Right lobe of liver (tissue), 6 donors: ENCODE measurements around the gene TECPR1. TPM values are rescaled to one million over a fixed set of nuclear protein-coding genes. Genes with fewer than 3 reads are reported as not detected.

Source experiments
- ATAC-seq, 4 donors: fragments of 200-7000 bp; cut with Tn5 transposase; one replicate each; pipeline ENCODE4 v1.9.1; 2020; ENCODE audit warnings: mild to moderate bottlenecking in 4 of 4, moderate library complexity in 4 of 4
- DNase-seq, 3 donors: peaks; one replicate each; pipeline ENCODE4 v3.0.0-alpha.2; 2020
- H3K27ac ChIP-seq, 3 donors: fragments of 200-600 bp; one replicate each; pipeline ENCODE4 v1.8.0; 2022
- H3K27me3 ChIP-seq, 2 donors: fragments of 200-600 bp; one replicate each; pipeline ENCODE4 v1.8.0; 2022
- H3K36me3 ChIP-seq, 4 donors: fragments of 200-600 bp; sonication (generic) in 1 of 4; one replicate each; pipeline versions ENCODE4 v1.5.1 to v1.8.0; 2017 to 2022; ENCODE audit warnings: control low read depth in 1 of 4
- H3K4me1 ChIP-seq, 4 donors: fragments of 200-600 bp; sonication (generic) in 1 of 4; one replicate each; pipeline versions ENCODE4 v1.5.1 to v1.8.0; 2017 to 2022; ENCODE audit warnings: control low read depth in 1 of 4
- H3K4me3 ChIP-seq, 3 donors: fragments of 200-600 bp; one replicate each; pipeline ENCODE4 v1.8.0; 2022
- H3K9me3 ChIP-seq, 4 donors: fragments of 200-600 bp; sonication (generic) in 1 of 4; one replicate each; pipeline versions ENCODE4 v1.5.1 to v1.8.0; 2017 to 2022; ENCODE audit warnings: control low read depth in 1 of 4
- POLR2A ChIP-seq: fragments of 450-650 bp; IDR thresholded peaks from one replicate; pipeline ENCODE4 v1.6.1; 2017; ENCODE audit warnings: antibody characterized with exemption, mild to moderate bottlenecking
- WGBS: methylation state at CpG from one replicate; pipeline ENCODE4 v1.1.6; 2018; ENCODE audit warnings: low coverage, low lambda C conversion rate; ENCODE audit not compliant: insufficient coverage; ENCODE audit errors: missing lambda C conversion rate; 5-methylcytosine and 5-hydroxymethylcytosine counted together
- intact Hi-C, 2 donors: fragments of 100-400 bp; cut with DNase I; formaldehyde crosslinking; loops; one replicate each; pipeline versions ENCODE4 v1.11.2 to v1.14.1; 2022
- total RNA-seq, 6 experiments: library from RNA; depleted of rRNA in 2 of 6; stranded (reverse); fragments of >200 nt in 2 of 6; fragmentation: NEBNext Ultra II Directional in 3 of 6; extraction: Animal tissue kit (Norgen Biotek cat#: 25700) in 3 of 6; gene quantifications; one replicate each; pipeline versions ENCODE4 v1.1.0 to v1.2.4, GENCODE V29; 2016 to 2023
- TF ChIP-seq, protein P1 (sequence below), 4 donors: fragments of 200-600 bp in 3 of 4; fragments of 450-650 bp in 1 of 4; IDR thresholded peaks; one replicate each; pipeline versions ENCODE4 v1.5.1 to v1.8.0; 2016 to 2022; ENCODE audit warnings: antibody characterized with exemption in 4 of 4, mild to moderate bottlenecking in 2 of 4
- donor health status: DM: no; HTN: yes; CAD: no.
- donor health status: DM: no; HTN: no; CAD: no.
- donor health status: DM: no; HTN: no; CAD: no.
- donor health status: DM: no; HTN: yes; CAD: no.
- donor health status: DM: no; HTN: yes; CAD: no.

Gene TECPR1
- total RNA-seq, 6 experiments from 2014 or later, result 9.4 to 14.9 (median 12.4) TPM

DNA sequence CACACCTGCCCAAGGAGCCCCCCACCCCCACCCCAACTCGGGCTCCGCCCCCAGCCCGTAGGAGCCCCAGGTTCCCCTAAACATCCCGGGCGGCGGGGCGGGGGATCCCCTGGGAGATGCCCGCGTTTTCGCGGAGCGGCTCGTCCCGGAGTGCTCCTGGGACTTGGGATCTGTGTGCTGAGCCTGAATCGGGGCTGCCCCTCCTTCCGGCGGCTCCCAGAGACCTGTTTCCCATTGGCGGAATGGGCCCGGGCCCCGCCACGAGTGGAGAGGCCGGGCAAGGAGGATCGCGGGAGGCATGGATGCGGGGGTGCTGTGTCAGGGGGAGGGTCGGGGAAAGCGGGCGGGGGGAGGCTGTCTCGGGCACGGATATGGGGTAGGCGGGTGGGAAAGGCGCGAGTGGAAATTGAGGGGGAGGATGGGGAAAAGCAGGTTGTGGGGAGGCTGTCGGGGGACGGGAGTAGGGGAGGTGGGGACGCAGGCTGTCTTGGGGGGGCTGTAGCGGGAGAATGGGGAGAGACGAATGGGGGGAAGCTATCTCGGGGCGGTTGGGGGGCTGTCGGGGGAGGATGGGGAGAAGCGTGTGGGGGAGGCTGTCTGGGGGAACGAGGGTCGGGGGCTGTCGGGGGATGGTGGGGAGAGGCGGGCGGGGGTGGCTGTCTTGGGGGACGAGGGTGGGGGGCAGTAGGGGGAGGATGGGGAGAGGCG is 41.4 kb downstream of the TECPR1 start:
- intact Hi-C loops, result no loop called here
- Histone ChIP-seq H3K4me1 (no peaks in the 10 kb centered on the region), H3K4me3 (peak overlapping the region in 1 of 3 donors; percentile 48), H3K27me3 (no peaks in the 10 kb centered on the region), H3K36me3 (peaks cover 0 to 11% (median 1%) of the 10 kb centered on the region in 4 donors), H3K27ac (no peak overlapping the region), H3K9me3 (no peaks in the 10 kb centered on the region)
- DNase-seq (peak in 1 of 3 donors; percentile 49), ATAC-seq (peak in 1 of 4 donors; percentile 25)
- WGBS, result 11% methylated on average over 31 of the region's 49 CpGs
- TF ChIP-seq, protein P1, sequence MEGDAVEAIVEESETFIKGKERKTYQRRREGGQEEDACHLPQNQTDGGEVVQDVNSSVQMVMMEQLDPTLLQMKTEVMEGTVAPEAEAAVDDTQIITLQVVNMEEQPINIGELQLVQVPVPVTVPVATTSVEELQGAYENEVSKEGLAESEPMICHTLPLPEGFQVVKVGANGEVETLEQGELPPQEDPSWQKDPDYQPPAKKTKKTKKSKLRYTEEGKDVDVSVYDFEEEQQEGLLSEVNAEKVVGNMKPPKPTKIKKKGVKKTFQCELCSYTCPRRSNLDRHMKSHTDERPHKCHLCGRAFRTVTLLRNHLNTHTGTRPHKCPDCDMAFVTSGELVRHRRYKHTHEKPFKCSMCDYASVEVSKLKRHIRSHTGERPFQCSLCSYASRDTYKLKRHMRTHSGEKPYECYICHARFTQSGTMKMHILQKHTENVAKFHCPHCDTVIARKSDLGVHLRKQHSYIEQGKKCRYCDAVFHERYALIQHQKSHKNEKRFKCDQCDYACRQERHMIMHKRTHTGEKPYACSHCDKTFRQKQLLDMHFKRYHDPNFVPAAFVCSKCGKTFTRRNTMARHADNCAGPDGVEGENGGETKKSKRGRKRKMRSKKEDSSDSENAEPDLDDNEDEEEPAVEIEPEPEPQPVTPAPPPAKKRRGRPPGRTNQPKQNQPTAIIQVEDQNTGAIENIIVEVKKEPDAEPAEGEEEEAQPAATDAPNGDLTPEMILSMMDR (IDR thresholded peaks at IDR 0.05), result no peak
- no peak for TF ChIP-seq POLR2A

DNA sequence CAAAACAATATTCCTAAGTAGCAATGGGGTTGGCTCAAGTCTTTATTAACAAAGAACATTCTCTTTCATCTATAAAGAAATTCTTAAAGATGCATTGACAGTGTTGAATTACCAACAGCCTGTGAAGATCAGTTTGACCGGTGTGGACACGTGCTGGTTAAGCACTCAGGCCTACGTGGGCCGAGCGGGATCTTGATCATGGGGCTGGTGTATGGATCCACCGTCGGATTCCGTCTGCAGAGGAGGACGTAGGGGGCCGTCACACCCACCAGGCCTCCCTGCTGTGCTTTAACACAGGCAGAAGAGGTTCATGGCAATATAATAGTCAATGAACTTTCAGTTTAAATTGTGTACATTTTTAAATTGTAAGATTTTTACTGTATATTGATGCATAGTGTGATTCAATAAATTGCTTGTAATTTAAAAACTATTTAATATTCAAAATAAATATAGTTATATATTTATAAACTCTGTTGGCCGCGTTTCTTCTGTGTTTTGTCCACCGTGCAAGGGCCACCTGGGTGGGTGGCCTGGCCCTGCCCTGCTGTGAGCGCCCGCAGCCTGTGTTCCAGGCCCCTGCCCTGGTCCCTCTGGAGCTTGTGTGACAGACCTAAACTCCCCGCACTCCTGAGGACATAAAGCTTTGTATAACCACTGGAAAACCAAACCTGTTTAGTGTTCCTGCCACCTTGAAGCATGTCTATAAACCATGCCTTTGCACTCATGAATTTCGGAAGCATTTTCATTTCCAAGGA is 42.7 kb downstream of the TECPR1 start:
- TF ChIP-seq, protein P1 (IDR thresholded peaks at IDR 0.05), result no peak
- no peak for TF ChIP-seq POLR2A
- Histone ChIP-seq H3K27ac (no peak overlapping the region), H3K27me3 (no peaks in the 10 kb centered on the region), H3K9me3 (no peaks in the 10 kb centered on the region), H3K4me3 (no peak overlapping the region), H3K4me1 (no peaks in the 10 kb centered on the region), H3K36me3 (peaks cover 0 to 12% (median 9%) of the 10 kb centered on the region in 4 donors)
- peak in 1 of 3 donors; percentile 17 for DNase-seq
- ATAC-seq, result no peak
- intact Hi-C loops, result no loop called here
- WGBS, result 88% methylated on average over 10 of the region's 17 CpGs

DNA sequence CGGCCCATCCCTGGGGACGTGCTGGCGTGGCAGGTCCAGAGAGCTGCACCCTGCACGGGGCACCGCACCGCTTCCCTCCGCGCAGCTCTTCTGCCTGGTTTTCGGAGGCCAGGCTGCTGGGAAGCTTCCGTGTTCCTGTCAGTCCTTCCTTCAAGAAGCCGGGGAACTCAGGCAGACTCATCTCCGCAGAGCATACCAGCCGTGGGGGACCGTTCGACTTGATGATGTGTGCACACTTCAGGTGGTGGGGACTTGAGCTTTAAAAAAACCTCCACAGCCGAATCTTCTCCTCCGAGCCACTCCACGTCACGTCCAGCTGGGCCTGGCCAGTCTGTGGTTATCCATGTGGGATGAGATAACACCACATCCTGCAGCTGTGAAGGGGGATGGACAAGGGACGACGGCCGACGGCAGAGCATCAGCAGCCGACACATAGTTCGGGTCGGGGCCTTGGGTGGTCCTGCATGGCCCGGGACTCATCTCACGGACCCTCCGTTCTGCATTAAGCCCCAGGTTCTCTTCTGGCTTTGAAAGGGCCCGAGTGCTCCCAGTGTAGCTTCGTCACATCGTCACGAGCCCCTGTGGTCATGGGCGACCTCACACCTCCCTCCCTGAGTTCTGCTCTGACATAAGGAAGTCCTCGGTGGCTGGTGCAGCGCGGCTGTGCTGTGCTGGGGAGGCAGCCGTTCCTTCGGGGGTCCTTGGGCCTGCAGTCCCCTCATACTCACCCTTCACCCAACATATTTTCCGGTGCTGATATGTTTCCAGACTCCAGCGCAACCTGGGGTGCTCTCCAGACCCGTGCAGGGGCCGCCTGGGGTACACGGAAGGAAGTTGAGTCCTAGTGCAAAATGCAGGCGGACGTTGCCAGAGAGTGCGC is 45.3 kb downstream of the TECPR1 start:
- no peaks in the 10 kb centered on the region for H3K4me1 ChIP-seq
- intact Hi-C loops, result no loop called here
- no peak for ATAC-seq
- peaks cover 0 to 18% (median 9%) of the 10 kb centered on the region in 4 donors for H3K36me3 ChIP-seq
- TF ChIP-seq POLR2A, result no peak
- TF ChIP-seq, protein P1 (IDR thresholded peaks at IDR 0.05), result no peak
- H3K4me3 ChIP-seq, result no peak overlapping the region
- no peak overlapping the region for H3K27ac ChIP-seq
- 92% methylated on average over 4 of the region's 47 CpGs for WGBS
- no peaks in the 10 kb centered on the region for H3K27me3 ChIP-seq
- peak in 1 of 3 donors; percentile 42 for DNase-seq
- no peaks in the 10 kb centered on the region for H3K9me3 ChIP-seq

DNA sequence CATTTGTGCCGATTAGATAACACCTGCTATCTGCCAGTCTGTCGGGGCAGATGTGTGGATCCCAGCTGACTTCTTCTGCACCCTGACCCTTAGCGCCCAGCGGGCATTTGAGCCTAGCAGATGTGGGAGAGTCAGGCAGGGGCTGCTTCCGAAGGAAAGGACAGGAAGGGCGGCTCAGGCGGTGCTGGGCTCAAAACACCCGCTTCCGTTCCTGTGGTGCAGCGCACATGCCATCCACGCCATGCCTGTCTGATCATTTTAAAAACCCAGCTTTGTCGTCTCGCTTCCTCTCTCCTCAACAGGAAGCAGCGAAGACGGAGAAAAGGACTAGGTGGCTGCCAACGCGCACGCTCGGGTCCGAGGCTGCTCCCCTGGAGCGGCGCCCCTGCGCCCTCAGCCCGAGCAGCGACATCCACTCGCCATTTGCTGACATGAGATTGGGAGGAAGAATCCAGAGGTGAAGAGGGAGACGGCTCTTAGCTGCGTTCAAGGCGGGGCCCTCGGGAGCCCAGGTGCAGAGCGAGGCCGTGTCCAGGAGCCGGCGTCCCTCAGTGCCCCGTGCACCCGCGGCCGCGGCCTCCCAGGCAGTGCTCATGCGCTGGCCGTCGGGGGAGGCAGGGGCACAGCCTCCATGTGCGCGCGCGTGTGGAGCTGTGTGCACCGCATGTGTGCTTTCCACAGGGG is 46.7 kb downstream of the TECPR1 start:
- WGBS, result 95% methylated on average over 23 of the region's 47 CpGs
- intact Hi-C loops, result no loop called here
- peak in 1 of 3 donors; percentile 43 for DNase-seq

More for the DNA sequence above, 46.7 kb downstream of the TECPR1 start:
- Histone ChIP-seq H3K27ac (no peak overlapping the region), H3K9me3 (no peaks in the 10 kb centered on the region), H3K36me3 (peaks cover 0 to 18% (median 9%) of the 10 kb centered on the region in 4 donors), H3K4me3 (no peak overlapping the region), H3K27me3 (no peaks in the 10 kb centered on the region), H3K4me1 (no peaks in the 10 kb centered on the region)
- no peak for ATAC-seq
- TF ChIP-seq POLR2A, result no peak
